C1 segment of cervical spinal cord (tissue), 14 donors: ENCODE results near the gene MAP2K6.

ENCODE experiments used
- DNase-seq, 14 donors: peaks; one replicate each; lab custom pipeline; 2025; lab: John Stamatoyannopoulos, UW

Gene MAP2K6

GRCh38 chr17:69414408-69415274, at the start of gene MAP2K6:
Gene MAP2K6 (plus strand): TSS chr17:69414697. CDS start chr17:69414985, 288 bp downstream.
- peak; percentile 2 to 85 (median 72) for DNase-seq

DNA sequence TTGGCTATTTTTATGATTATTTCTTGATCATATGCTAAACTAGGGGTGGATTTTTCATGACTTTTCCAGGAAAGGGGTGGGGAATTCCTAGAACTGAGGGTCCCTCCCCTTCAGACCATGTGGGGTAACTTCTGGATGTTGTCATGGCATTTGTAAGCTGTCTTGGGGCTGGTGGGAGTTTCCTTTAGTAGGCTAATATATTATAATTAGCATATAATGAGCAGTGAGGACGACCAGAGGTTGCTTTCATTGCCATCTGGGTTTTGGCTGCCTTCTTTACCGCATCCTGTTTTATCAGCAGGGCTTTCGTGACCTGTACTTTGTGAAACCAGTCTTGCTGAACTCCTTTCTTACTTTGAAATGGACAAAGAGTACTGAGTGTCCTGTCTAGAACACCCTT, 47.2 kb upstream of the MAP2K6 start:
- no peak for DNase-seq

DNA sequence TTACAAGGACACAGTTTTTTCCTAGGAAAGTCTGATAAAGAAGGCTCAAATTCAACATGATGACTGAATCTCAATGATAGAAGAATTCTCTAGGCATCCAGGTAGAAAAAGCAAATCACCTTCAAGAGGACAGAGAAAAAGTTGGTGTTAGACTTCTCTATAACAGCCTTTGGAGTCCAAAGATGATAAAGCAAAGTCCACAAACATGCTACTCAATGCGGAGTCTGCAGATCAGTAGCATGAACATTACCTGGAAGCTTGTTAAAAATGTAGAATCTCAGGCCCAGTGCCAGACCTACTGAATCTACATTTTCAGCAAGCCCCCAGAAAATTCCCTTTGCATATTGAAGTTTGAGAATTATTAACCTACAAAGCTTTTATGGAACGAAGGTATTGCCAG, 41.4 kb upstream of the MAP2K6 start:
- no peak for DNase-seq

- no peak for DNase-seq
These were observed 39.3 kb upstream of the MAP2K6 start for GRCh38 chr17:69375229-69375628.

DNA sequence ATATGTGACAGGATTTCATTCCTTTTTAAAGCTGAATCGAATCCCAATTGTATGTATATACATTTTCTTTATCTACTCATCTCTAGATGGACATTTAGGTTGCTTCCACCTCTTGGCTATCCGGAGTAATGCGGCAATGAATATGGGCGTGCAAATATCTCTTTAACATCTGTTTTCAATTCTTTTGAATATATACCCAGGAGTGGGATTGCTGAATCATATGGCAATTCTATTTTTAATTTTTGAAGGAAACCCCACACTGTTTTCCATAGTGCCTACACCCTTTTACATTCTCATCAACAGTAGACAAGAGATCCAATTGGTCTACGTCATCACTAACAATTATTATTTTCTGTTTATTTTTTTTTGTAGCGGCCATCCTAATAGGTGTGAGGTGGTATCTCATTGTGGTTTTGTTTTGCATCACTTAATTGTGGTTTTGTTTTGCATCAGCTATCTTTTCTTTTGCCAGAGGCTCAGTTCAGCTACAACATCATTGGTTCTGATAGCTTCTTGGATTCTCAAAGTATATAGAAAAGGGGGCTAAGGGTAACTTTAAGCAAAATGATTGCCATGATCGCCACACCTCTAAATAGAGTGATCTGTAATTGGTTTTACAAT, 25.6 kb upstream of the MAP2K6 start:
- DNase-seq = no peak

DNA sequence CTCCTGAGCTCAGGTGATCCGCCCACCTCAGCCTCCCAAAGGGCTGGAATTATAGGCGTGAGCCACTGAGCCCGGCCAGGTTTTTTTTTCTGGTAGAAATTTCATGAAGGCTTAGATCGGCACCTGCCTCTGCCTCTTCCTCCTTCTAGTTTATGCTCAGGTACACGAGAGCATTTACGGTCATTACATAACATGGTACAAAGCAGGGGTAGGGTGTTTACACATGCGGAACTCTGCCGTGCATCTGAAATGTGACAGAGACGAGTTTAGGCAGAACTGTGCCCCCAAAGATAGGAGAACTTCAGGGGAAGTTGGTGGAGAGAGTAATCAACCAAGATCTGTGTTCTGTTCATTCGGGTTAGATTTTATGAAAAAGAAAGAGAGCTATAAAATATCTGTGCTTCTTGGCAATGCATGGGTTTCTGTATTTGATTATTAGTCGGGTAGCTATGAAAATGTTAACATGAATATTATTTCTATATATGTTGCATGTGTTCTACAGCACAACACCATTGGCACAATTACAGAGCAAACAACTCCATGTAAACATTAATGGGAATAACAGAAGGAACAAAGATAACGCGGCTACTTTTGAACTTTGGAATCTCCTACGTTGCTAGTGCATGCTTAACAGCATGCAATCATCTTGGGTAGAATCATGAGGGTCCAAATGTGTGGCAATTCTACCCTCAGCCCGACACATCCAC, 23.5 kb upstream of the MAP2K6 start:
- no peak for DNase-seq

DNA sequence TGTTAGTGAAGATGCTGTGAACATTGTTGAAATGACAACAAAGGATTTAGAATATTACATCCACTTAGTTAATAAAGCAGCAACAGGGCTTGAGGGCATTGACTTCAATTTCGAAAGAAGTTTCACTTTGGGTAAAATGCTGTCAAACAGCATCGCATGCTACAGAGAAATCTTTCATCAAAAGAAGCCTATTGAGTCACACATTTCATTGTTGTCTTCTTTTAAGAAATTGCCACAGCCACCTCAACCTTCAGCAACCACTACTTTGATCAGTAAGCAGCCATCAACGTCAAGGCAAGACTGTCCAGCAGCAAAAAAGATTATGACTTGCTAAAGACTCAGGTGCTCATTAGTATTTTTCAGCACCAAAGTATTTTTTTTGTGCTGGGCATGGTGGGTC, 13.2 kb upstream of the MAP2K6 start:
- DNase-seq = no peak

DNA sequence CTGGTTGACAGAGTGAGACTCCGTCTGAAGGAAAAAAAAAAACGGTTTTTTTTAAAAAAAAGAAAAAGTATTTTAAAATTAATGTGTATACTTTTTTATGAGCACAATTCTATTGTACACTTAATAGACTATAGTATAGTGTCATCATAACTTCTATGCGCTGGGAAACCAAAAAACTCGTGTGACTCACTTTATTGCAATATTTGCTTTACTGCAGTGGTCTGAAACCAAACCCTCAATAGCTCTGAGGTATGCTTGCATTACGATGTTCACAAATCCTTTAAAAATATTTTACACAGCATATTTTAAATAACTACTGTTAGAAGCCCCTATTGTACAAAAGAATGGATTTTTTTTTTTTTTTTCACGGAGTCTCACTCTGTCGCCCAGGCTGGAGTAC, 12.4 kb upstream of the MAP2K6 start:
- DNase-seq = no peak

DNA sequence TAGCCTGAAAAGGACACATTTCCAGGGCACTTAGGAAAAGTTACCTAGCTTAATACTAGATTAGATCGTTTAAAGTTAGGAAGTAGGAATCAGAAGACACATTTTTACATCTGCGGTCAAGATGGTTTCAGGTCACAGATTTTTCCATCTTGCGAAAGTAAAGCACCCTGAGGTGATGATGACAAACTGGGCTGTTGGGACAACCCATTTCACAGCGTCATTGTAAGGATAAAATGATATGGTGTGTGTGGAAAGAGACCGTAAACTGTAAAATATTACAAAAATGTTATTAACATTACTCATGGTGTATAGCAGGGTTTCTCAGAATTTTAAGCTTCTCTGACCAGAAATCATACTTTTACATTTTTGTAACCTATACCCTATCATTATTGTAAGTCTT, 10.1 kb upstream of the MAP2K6 start:
- no peak for DNase-seq

GRCh38 chr17:69405096-69405495, 9.4 kb upstream of the MAP2K6 start:
- DNase-seq = no peak

DNA sequence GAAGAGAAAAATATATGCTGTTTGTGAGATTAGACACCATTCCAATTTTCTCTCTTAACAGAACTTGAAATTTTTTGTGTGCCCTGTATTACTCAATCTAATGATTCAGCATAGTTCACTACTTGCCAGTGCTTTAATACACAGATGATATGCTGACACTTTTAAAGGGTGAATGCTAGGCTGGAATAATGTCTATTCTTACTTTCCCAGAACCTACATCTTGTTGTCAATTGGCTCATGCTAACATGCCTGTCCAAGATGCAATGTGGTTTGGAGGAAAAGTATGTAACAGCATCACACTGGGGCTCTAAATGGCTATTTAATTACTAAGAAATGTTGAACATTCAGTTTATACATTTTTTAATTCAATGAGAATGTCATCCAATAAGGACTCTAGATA, 7.6 kb upstream of the MAP2K6 start:
- DNase-seq = no peak

DNA sequence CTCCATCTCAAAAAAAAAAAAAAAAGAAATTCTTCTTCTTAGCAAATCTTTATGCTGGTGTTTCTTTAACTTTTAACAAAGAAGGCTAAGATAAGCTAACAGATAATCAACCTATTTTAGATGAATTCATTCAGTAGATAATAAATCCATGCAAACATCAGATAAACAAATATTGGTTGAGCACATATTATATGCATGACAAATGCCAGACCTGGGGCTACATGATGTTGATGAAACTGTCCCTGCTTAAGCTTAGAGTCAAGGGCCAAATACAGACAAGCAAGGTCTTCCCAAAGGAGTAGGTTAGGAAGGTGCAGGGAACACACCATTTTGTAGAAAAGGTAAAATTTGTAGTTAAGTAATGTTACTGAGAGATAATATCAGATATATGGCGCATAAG, 6.7 kb upstream of the MAP2K6 start:
- DNase-seq = no peak

- DNase-seq = no peak
These were observed 3.8 kb upstream of the MAP2K6 start for GRCh38 chr17:69410671-69411070.

GRCh38 chr17:69411766-69412165, 2.7 kb upstream of the MAP2K6 start:
- DNase-seq = no peak

GRCh38 chr17:69412251-69412671, 2.2 kb upstream of the MAP2K6 start:
- no peak for DNase-seq

DNA sequence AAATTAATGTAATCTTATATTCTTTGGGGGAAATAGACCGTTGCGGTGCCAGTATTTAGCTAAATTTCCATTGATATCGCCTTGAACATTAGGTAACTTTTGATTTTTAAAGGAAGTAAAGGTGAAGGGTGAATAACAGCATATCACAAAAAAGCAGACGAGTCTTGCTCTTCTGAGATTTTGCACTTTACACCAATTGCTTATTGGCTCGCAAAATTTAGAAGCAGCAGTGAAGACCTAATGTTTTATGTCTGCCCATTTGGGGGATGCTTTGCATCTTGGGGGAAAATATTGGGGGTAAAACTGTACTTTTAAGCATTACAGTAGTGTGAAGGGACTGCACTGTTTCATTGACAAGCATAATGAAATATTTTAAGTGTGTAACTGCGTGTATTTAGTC, 934 bp downstream of the MAP2K6 start:
- DNase-seq = no peak

GRCh38 chr17:69417545-69418483, 3.3 kb downstream of the MAP2K6 start:
- DNase-seq = no peak

DNA sequence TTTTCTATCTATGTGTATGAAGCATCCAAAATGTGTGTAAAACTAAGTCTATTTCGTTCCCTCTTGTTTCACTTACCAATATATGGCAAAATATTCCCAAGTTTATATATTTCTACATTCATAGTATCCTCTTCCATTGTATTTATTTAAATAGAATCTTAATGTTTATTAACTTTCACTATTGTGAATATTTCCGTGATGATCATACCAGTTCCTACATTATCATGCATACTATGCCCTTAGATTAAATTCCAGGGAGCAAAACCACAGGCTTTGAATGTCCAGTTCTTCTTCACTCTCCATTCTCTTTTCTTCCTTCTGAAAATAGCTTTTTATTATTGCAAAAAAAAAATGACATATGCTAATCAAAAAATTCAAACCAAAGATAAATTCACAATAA, 4.0 kb downstream of the MAP2K6 start:
- DNase-seq = no peak

DNA sequence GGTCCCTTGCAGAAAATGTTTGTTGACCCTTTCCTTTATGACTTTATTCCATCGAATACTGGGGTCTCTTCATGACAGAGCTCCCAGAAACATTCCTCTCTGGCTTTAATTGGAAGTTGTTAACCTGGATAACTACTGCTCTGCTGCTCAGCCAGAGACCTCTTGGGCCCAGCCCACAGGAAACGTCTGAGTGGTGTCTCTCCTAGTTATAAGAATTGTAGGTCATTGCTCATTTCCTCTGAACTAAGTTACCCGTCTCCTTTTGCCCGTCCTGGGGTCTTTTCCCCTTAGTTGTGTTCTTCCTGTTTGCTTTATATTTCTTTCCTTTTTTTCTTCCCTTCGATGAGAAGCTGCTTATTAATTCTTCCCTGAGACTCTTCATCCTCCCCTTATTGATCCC, 9.0 kb downstream of the MAP2K6 start:
- no peak for DNase-seq

DNA sequence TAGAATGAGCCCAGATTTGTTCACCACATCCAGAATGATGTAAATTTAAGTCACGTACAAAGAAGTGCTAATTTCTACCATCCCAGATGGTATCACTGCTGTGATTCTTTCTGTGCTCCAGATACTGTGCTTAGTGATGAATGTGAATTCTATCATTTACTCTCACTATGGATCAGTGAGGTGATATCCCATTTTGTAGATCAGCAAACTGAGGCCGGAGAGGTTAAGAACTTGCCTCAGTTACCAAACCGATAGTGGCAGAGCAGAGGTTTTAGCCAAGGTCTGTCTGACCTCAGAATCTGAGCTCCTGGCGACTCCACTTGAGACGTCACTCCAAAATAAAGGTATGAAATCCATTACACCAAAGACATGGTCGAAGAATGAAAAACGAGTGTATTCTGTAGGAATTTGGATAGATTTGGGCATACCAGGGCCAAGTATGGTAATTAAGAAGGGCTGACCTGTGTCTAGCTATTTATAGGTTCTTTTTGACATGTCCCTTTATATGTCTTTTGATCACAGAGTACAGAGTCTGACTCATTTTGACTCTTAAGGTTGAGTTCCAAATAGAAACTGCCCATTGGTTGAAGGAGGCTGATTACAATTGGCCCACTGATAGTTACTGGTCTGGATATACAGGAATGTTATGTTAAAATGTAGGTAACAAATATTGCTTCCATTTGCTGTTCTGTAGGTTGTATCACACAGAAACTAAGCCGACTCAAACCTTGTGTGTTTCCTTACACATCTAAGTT, 10.0 kb downstream of the MAP2K6 start:
- DNase-seq = no peak

GRCh38 chr17:69425978-69426377, 11.5 kb downstream of the MAP2K6 start:
- no peak for DNase-seq
